SK-N-SH treated with all-trans-retinoic acid at 6 μM for 48 hours (cell line): ENCODE results near the gene ZCWPW2.

Experiments used
- ATAC-seq: fragments of 200-7000 bp; cut with Tn5 transposase; 3 replicates; pipeline ENCODE4 v1.9.1; 2020; ENCODE audit warnings: mild to moderate bottlenecking, moderate library complexity
- ARNTL ChIP-seq: fragments of 450-650 bp; formaldehyde crosslinking; IDR thresholded peaks from 2 replicates; pipeline ENCODE4 v1.5.0; 2020; ENCODE audit warnings: low read depth, mild to moderate bottlenecking, moderate library complexity, borderline replicate concordance
- BACH2 ChIP-seq: fragments of 250-450 bp; sonication (Bioruptor Pico); IDR thresholded peaks from 2 replicates; pipeline ENCODE4 v1.9.0; 2021; ENCODE audit warnings: mild to moderate bottlenecking, borderline replicate concordance
- CSDC2 ChIP-seq: fragments of 250-450 bp; sonication (Bioruptor Pico); IDR thresholded peaks from 2 replicates; pipeline ENCODE4 v1.5.0; 2020; ENCODE audit warnings: mild to moderate bottlenecking, moderate library complexity
- ESRRG ChIP-seq: fragments of 250-450 bp; sonication (Bioruptor Pico); IDR thresholded peaks from 2 replicates; pipeline ENCODE4 v1.6.1; 2021; ENCODE audit warnings: mild to moderate bottlenecking
- GLIS3 ChIP-seq: fragments of 250-450 bp; sonication (Bioruptor Pico); IDR thresholded peaks from 2 replicates; pipeline ENCODE4 v1.5.0; 2020; ENCODE audit warnings: mild to moderate bottlenecking, moderate library complexity
- ISL1 ChIP-seq: fragments of 250-450 bp; sonication (Bioruptor Pico); IDR thresholded peaks from 2 replicates; pipeline ENCODE4 v2.1.2; 2022; ENCODE audit warnings: mild to moderate bottlenecking, moderate library complexity
- OSR1 ChIP-seq: fragments of 250-450 bp; sonication (Bioruptor Pico); IDR thresholded peaks from 2 replicates; pipeline ENCODE4 v1.8.0; 2022; ENCODE audit warnings: moderate library complexity, mild to moderate bottlenecking, inconsistent platforms
- PPARA ChIP-seq: fragments of 250-450 bp; sonication (Bioruptor Pico); IDR thresholded peaks from 2 replicates; pipeline ENCODE4 v1.5.0; 2020; ENCODE audit warnings: mild to moderate bottlenecking, borderline replicate concordance
- RARB ChIP-seq: fragments of 250-450 bp; sonication (Bioruptor Pico); IDR thresholded peaks from 2 replicates; pipeline ENCODE4 v1.8.0; 2021; ENCODE audit warnings: mild to moderate bottlenecking, moderate library complexity
- SNAI2 ChIP-seq: fragments of 250-450 bp; sonication (Bioruptor Pico); IDR thresholded peaks from 2 replicates; pipeline ENCODE4 v1.5.0; 2020; ENCODE audit warnings: mild to moderate bottlenecking, moderate library complexity
- TCF4 ChIP-seq: fragments of 250-450 bp; sonication (Bioruptor Pico); IDR thresholded peaks from 2 replicates; pipeline ENCODE4 v1.8.0; 2021; ENCODE audit warnings: mild to moderate bottlenecking, moderate library complexity, borderline replicate concordance
- TOX ChIP-seq: fragments of 250-450 bp; sonication (Bioruptor Pico); IDR thresholded peaks from 2 replicates; pipeline ENCODE4 v1.8.0; 2021; ENCODE audit warnings: mild to moderate bottlenecking, moderate library complexity, borderline replicate concordance
- ZFP3 ChIP-seq: fragments of 250-450 bp; sonication (Bioruptor Pico); IDR thresholded peaks from 2 replicates; pipeline ENCODE4 v1.5.0; 2020; ENCODE audit warnings: mild to moderate bottlenecking, moderate library complexity
- ZFP30 ChIP-seq: fragments of 450-650 bp; formaldehyde crosslinking; IDR thresholded peaks from 2 replicates; pipeline ENCODE4 v1.5.0; 2022; ENCODE audit warnings: mild to moderate bottlenecking, moderate library complexity
- ZNF565 ChIP-seq: fragments of 450-650 bp; formaldehyde crosslinking; conservative IDR thresholded peaks from 2 replicates; pipeline ENCODE4 v1.5.0; 2020; ENCODE audit warnings: low read depth, mild to moderate bottlenecking, moderate library complexity
- ZNF70 ChIP-seq: fragments of 450-650 bp; formaldehyde crosslinking; IDR thresholded peaks from 2 replicates; pipeline ENCODE4 v1.5.0; 2020; ENCODE audit warnings: mild to moderate bottlenecking, moderate library complexity
- ZNF8 ChIP-seq: fragments of 450-650 bp; formaldehyde crosslinking; IDR thresholded peaks from 2 replicates; pipeline ENCODE4 v1.5.0; 2020; ENCODE audit warnings: mild to moderate bottlenecking, moderate library complexity
- TF ChIP-seq, protein P1 (sequence below): fragments of 250-450 bp; sonication (Bioruptor Pico); IDR thresholded peaks from 2 replicates; pipeline ENCODE4 v1.5.0; 2020; ENCODE audit warnings: mild to moderate bottlenecking, moderate library complexity
- TF ChIP-seq, protein P2 (sequence below): fragments of 250-450 bp; sonication (Bioruptor Pico); IDR thresholded peaks from 2 replicates; pipeline ENCODE4 v1.8.0; 2021; ENCODE audit warnings: low read depth, mild to moderate bottlenecking, moderate library complexity, borderline replicate concordance
- TF ChIP-seq, protein P3 (sequence below): fragments of 250-450 bp; sonication (Bioruptor Pico); IDR thresholded peaks from 2 replicates; pipeline ENCODE4 v1.5.1; 2020; ENCODE audit warnings: low read depth, mild to moderate bottlenecking, moderate library complexity
- TF ChIP-seq, protein P4 (sequence below): fragments of 250-450 bp; sonication (Bioruptor Pico); IDR thresholded peaks from 2 replicates; pipeline ENCODE4 v1.5.1; 2021; ENCODE audit warnings: mild to moderate bottlenecking, moderate library complexity

ZCWPW2 gene, protein sequence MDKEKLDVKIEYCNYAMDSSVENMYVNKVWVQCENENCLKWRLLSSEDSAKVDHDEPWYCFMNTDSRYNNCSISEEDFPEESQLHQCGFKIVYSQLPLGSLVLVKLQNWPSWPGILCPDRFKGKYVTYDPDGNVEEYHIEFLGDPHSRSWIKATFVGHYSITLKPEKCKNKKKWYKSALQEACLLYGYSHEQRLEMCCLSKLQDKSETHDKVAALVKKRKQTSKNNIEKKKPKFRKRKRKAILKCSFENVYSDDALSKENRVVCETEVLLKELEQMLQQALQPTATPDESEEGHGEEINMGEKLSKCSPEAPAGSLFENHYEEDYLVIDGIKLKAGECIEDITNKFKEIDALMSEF

DNA sequence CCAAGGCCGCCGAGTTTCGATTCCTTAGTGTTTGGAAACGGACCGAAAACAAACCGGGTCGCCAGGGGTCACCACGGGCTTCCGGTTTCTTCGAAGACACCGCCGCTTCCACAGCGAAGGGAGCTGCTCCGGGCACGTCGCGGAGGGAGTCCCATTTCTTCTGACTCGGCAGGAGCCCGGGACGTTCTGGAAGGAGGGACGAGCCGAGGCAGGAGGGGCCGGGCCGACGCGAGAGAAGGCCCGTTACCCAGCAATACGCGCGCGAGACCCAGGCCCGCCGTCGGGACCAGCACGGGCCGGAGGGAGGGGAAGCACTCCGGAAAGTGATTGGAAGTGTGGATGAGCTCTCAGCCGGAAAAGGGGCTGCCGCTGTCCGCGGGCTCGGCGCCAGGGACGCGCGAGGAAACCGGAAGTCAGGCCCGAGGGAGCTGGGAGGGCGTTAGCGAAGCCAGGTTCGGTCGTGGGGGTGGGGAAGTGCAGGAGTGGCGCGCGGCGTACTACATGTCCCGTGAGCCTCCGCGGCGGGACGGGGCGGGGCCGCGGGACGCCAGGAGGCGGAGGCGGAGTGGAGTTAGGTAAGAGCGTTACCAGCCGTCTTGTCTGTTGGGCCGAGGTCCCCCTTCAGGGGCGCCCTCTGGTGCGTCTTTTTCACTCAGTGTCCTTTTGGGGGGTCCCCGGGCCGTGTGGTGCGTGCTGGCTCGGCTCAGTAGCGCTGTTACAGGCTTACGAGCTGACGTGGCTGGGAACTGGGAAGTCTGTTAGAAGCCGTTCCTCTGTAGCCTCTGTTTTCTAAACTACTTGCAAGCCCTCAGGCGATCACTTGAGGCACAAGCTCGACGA, at the start of gene ZCWPW2, which contains the start of gene AZI2:
ZCWPW2 (plus strand) TSS at position 93 of the 840 bp plus-strand sequence. CDS start 64,348 bp downstream, outside the sequence.
AZI2 (minus strand) TSS at position 196 of the 840 bp plus-strand sequence. CDS start 8,207 bp downstream, outside the sequence.
- TF ChIP-seq TOX (CRISPR knock-in tag) (no peak), PPARA (CRISPR knock-in tag) (no peak), ZNF70 (CRISPR knock-in tag) (no peak), ZFP3 (0 out of 2 replicates have a peak, but pooled peaks have one; percentile 56)
- TF ChIP-seq, protein P1, sequence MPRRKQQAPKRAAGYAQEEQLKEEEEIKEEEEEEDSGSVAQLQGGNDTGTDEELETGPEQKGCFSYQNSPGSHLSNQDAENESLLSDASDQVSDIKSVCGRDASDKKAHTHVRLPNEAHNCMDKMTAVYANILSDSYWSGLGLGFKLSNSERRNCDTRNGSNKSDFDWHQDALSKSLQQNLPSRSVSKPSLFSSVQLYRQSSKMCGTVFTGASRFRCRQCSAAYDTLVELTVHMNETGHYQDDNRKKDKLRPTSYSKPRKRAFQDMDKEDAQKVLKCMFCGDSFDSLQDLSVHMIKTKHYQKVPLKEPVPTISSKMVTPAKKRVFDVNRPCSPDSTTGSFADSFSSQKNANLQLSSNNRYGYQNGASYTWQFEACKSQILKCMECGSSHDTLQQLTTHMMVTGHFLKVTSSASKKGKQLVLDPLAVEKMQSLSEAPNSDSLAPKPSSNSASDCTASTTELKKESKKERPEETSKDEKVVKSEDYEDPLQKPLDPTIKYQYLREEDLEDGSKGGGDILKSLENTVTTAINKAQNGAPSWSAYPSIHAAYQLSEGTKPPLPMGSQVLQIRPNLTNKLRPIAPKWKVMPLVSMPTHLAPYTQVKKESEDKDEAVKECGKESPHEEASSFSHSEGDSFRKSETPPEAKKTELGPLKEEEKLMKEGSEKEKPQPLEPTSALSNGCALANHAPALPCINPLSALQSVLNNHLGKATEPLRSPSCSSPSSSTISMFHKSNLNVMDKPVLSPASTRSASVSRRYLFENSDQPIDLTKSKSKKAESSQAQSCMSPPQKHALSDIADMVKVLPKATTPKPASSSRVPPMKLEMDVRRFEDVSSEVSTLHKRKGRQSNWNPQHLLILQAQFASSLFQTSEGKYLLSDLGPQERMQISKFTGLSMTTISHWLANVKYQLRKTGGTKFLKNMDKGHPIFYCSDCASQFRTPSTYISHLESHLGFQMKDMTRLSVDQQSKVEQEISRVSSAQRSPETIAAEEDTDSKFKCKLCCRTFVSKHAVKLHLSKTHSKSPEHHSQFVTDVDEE (CRISPR knock-in tag) = 0 out of 2 replicates have a peak, but pooled peaks have one; percentile 38
- peak; percentile 94 for ATAC-seq

DNA sequence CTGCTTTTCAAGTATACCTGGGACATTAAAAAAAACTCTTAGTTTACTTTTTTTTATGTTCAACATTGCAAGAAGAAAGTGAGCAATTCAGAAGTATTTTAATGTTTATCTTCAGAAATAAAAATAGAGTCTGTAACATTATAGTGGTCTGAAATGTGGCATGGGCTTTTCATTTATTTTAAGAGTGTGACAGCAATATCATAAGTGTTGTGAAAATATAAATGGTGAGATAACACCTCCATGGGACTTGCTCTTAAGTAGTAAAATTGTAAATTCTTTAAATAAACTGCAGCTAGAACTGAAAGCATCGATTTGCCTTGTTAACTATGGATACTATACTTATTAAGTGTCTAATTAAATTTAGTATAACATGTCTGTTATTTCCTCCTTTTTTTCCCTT, 48.8 kb upstream of the ZCWPW2 start:
- no peak for TF ChIP-seq ZFP3
- TF ChIP-seq CSDC2 (CRISPR knock-in tag) = no peak
- no peak for TF ChIP-seq ZFP30
- no peak for ATAC-seq

DNA sequence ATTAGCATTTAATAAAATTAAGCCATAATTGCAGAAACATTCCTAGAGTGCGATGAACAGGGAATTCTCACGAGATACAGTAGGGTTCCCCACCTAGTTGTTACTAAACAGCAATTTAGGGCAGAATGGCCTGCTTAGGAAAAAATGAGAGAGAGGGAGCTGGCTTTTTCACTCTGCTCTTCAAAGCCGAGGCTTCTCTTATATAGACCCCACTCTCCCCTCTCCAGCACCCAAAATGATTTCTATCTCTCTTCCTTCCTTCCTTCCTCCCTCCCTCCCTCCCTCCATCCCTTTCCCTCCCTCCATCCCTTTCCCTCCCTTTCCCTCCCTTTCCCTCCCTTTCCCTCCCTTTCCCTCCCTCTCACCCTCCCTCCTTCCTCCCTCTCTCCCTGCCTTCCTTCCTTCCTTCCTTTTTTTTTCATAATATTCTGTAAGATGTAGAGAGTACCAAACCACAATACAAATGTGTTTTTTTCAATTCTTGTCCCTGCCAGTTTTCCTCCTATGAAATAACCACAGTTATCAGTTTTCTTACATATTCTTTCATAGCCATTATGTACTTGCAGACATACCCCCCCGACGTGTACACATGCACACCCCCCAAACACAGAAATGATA, 48.1 kb upstream of the ZCWPW2 start:
- TF ChIP-seq, protein P2, sequence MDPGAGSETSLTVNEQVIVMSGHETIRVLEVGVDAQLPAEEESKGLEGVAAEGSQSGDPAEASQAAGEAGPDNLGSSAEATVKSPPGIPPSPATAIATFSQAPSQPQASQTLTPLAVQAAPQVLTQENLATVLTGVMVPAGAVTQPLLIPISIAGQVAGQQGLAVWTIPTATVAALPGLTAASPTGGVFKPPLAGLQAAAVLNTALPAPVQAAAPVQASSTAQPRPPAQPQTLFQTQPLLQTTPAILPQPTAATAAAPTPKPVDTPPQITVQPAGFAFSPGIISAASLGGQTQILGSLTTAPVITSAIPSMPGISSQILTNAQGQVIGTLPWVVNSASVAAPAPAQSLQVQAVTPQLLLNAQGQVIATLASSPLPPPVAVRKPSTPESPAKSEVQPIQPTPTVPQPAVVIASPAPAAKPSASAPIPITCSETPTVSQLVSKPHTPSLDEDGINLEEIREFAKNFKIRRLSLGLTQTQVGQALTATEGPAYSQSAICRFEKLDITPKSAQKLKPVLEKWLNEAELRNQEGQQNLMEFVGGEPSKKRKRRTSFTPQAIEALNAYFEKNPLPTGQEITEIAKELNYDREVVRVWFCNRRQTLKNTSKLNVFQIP (CRISPR knock-in tag) = no peak
- TF ChIP-seq ZNF70 (CRISPR knock-in tag) (no peak), ESRRG (CRISPR knock-in tag) (no peak), BACH2 (no peak), OSR1 (CRISPR knock-in tag) (no peak), ZFP30 (no peak), RARB (CRISPR knock-in tag) (no peak), ZFP3 (no peak), ISL1 (CRISPR knock-in tag) (no peak), ZNF565 (CRISPR knock-in tag) (no peak), SNAI2 (CRISPR knock-in tag) (no peak), ZNF8 (CRISPR knock-in tag) (no peak), GLIS3 (CRISPR knock-in tag) (no peak), CSDC2 (CRISPR knock-in tag) (no peak), ARNTL (CRISPR knock-in tag) (no peak), TOX (CRISPR knock-in tag) (no peak), TCF4 (CRISPR knock-in tag) (no peak)
- TF ChIP-seq, protein P1 (CRISPR knock-in tag) = no peak
- TF ChIP-seq, protein P3, sequence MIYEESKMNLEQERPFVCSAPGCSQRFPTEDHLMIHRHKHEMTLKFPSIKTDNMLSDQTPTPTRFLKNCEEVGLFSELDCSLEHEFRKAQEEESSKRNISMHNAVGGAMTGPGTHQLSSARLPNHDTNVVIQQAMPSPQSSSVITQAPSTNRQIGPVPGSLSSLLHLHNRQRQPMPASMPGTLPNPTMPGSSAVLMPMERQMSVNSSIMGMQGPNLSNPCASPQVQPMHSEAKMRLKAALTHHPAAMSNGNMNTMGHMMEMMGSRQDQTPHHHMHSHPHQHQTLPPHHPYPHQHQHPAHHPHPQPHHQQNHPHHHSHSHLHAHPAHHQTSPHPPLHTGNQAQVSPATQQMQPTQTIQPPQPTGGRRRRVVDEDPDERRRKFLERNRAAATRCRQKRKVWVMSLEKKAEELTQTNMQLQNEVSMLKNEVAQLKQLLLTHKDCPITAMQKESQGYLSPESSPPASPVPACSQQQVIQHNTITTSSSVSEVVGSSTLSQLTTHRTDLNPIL (CRISPR knock-in tag) = no peak
- TF ChIP-seq, protein P4, sequence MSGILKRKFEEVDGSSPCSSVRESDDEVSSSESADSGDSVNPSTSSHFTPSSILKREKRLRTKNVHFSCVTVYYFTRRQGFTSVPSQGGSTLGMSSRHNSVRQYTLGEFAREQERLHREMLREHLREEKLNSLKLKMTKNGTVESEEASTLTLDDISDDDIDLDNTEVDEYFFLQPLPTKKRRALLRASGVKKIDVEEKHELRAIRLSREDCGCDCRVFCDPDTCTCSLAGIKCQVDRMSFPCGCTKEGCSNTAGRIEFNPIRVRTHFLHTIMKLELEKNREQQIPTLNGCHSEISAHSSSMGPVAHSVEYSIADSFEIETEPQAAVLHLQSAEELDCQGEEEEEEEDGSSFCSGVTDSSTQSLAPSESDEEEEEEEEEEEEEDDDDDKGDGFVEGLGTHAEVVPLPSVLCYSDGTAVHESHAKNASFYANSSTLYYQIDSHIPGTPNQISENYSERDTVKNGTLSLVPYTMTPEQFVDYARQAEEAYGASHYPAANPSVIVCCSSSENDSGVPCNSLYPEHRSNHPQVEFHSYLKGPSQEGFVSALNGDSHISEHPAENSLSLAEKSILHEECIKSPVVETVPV (CRISPR knock-in tag) = no peak
- ATAC-seq = no peak
